ENCODE measurements around the gene ADCY10. TPM values are rescaled to one million over a fixed set of nuclear protein-coding genes. Genes with fewer than 3 reads are reported as not detected.
A peak's percentile ranks its signal among the peaks of the same experiment; 100 is the strongest.

The ADCY10 gene
- total and polyA plus RNA-seq, 9 of the 15 experiments (the other 6 are each of a cell fraction or from before 2014, with no cell fraction given): 0.08 to 0.86 (median 0.22) TPM

- H4K20me1 ChIP-seq (replicated peaks; ENCODE audit: control insufficient read depth, insufficient read depth, low read length): no peaks in the 10 kb centered on the region
- BruUV-seq (replicated peaks): no TSS peak
- H3K27ac ChIP-seq (ENCODE audit: extremely low read depth, low read depth, low read length): no peak overlapping the region
- H3K79me2 ChIP-seq (ENCODE audit: control insufficient read depth, insufficient read depth, low read length): no peaks in the 10 kb centered on the region
- peak overlapping the region; percentile 19; the same call in 1 of the 2 replicates for H3K4me2 ChIP-seq (ENCODE audit: insufficient read depth, low read length)
- no peaks in the 10 kb centered on the region for H3K9me1 ChIP-seq (ENCODE audit: control insufficient read depth, insufficient read depth, low read length)
- in situ Hi-C loops (cut with MboI): no loop called here
- H3K27me3 ChIP-seq (ENCODE audit: control insufficient read depth in 2 of 2, insufficient read depth in 2 of 2, low read length in 2 of 2): no peaks in the 10 kb centered on the region
- no peaks in the 10 kb centered on the region for H3K36me3 ChIP-seq (ENCODE audit: control insufficient read depth, insufficient read depth, low read length)
- DNase-seq (ENCODE audit: extremely low read depth in 1 of 4, low spot score in 3 of 4) (peak; percentile 92 to 96 (median 94)), ATAC-seq (peak; percentile 98), FAIRE-seq (peak; percentile 96)
- peaks cover 0 to 7% of the 10 kb centered on the region in 2 experiments; a peak in 4 of 5 replicates for H3K4me1 ChIP-seq (replicated peaks in 1 of 2; ENCODE audit: control insufficient read depth in 2 of 2, insufficient read depth in 2 of 2, low read length in 2 of 2)
- peak overlapping the region; percentile 54 for H2AFZ ChIP-seq (ENCODE audit: low read depth, low read length)
- H3K4me3 ChIP-seq: no peak overlapping the region
- CTCF ChIA-PET (ENCODE audit: low intra/inter-chr PET ratio): interaction anchor here (0.8 kb wide), 1 partner anchor 90 kb away, joined by 3 read pairs; no protein-coding TSS in a partner anchor
- H3K9ac ChIP-seq (ENCODE audit: insufficient read depth in 1 of 2, low read depth in 2 of 2, low read length in 2 of 2): no peak overlapping the region
- peaks cover 5% of the 10 kb centered on the region; the same call in 1 of the 2 replicates for H3K9me3 ChIP-seq (replicated peaks; ENCODE audit: control insufficient read depth, insufficient read depth, low read depth, low read length)
- 12% methylated on average over 11 of the region's 12 CpGs for WGBS (ENCODE audit: insufficient coverage, low coverage, missing lambda C conversion rate)
- intact Hi-C loops (cut with micrococcal nuclease): loop anchor here (1.0 to 5.0 kb wide), 5 partner anchors 64 to 279 kb away; no protein-coding TSS in a partner anchor
- POLR2A ChIA-PET: interaction anchor here (0.5 to 0.8 kb wide), 3 partner anchors 63 to 248 kb away, joined by 3 read pairs; no protein-coding TSS in a partner anchor
- TF ChIP-seq ZNF41 (CRISPR knock-in tag; conservative IDR thresholded peaks at IDR 0.05) (no peak), JUN (IDR thresholded peaks at IDR 0.05; ENCODE audit: borderline replicate concordance, low read depth, low read length) (0 out of 2 replicates have a peak, but pooled peaks have one; percentile 26), JUN (CRISPR knock-in tag; IDR thresholded peaks at IDR 0.05; ENCODE audit: borderline replicate concordance) (no peak), POLR2B (IDR thresholded peaks at IDR 0.05; ENCODE audit: low read depth, partially characterized antibody) (no peak), SMAD1 (IDR thresholded peaks at IDR 0.05; ENCODE audit: low read depth, low read length, partially characterized antibody) (no peak), RB1 (IDR thresholded peaks at IDR 0.05; ENCODE audit: low read depth) (peak; percentile 69; the same call in 1 of the 2 replicates), TAF9B (IDR thresholded peaks at IDR 0.05; ENCODE audit: partially characterized antibody) (no peak), MYBL2 (IDR thresholded peaks at IDR 0.05; ENCODE audit: low read depth) (no peak), MYBL2 (CRISPR knock-in tag; IDR thresholded peaks at IDR 0.05; ENCODE audit: borderline replicate concordance) (no peak), CEBPG (CRISPR knock-in tag; IDR thresholded peaks at IDR 0.05) (no peak), CEBPG (tag; conservative IDR thresholded peaks at IDR 0.05 in 1 of 2, IDR thresholded peaks at IDR 0.05 in 1 of 2) (no peak), ZNF324 (CRISPR knock-in tag; IDR thresholded peaks at IDR 0.05) (no peak), BRD9 (IDR thresholded peaks at IDR 0.05; ENCODE audit: low read depth, partially characterized antibody) (no peak), BRCA1 (IDR thresholded peaks at IDR 0.05) (no peak), BRCA1 (CRISPR knock-in tag; IDR thresholded peaks at IDR 0.05) (no peak)
- TF ChIP-seq, protein P1, sequence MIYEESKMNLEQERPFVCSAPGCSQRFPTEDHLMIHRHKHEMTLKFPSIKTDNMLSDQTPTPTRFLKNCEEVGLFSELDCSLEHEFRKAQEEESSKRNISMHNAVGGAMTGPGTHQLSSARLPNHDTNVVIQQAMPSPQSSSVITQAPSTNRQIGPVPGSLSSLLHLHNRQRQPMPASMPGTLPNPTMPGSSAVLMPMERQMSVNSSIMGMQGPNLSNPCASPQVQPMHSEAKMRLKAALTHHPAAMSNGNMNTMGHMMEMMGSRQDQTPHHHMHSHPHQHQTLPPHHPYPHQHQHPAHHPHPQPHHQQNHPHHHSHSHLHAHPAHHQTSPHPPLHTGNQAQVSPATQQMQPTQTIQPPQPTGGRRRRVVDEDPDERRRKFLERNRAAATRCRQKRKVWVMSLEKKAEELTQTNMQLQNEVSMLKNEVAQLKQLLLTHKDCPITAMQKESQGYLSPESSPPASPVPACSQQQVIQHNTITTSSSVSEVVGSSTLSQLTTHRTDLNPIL (CRISPR knock-in tag; IDR thresholded peaks at IDR 0.05): no peak
- TF ChIP-seq, protein P2, sequence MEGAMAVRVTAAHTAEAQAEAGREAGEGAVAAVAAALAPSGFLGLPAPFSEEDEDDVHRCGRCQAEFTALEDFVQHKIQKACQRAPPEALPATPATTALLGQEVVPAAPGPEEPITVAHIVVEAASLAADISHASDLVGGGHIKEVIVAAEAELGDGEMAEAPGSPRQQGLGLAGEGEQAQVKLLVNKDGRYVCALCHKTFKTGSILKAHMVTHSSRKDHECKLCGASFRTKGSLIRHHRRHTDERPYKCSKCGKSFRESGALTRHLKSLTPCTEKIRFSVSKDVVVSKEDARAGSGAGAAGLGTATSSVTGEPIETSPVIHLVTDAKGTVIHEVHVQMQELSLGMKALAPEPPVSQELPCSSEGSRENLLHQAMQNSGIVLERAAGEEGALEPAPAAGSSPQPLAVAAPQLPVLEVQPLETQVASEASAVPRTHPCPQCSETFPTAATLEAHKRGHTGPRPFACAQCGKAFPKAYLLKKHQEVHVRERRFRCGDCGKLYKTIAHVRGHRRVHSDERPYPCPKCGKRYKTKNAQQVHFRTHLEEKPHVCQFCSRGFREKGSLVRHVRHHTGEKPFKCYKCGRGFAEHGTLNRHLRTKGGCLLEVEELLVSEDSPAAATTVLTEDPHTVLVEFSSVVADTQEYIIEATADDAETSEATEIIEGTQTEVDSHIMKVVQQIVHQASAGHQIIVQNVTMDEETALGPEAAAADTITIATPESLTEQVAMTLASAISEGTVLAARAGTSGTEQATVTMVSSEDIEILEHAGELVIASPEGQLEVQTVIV (CRISPR knock-in tag; IDR thresholded peaks at IDR 0.05; ENCODE audit: borderline replicate concordance): no peak
These were observed 110.4 kb downstream of the ADCY10 start for GRCh38 chr1:167803358-167804207.
